Muscle layer of duodenum (tissue), 2 donors: ENCODE measurements around the gene ARHGAP42.

Experiments used
- H3K27ac ChIP-seq: one replicate; pipeline ENCODE4 v1.7.0; 2013; ENCODE audit warnings: mild to moderate bottlenecking, low read length
- H3K27me3 ChIP-seq: one replicate; pipeline ENCODE4 v1.7.0; 2013; ENCODE audit warnings: low read depth, mild to moderate bottlenecking, control low read depth, low read length
- H3K36me3 ChIP-seq, 2 donors: one replicate each; pipeline ENCODE4 v1.7.0; 2013; ENCODE audit warnings: low read length in 2 of 2, control low read depth in 1 of 2, mild to moderate bottlenecking in 1 of 2; ENCODE audit not compliant: insufficient read depth in 2 of 2, control insufficient read depth in 1 of 2
- H3K4me1 ChIP-seq, 2 donors: one replicate each; pipeline ENCODE4 v1.7.0; 2013; ENCODE audit warnings: low read length in 2 of 2, mild to moderate bottlenecking in 2 of 2, control low read depth in 1 of 2, moderate library complexity in 1 of 2; ENCODE audit not compliant: insufficient read depth in 2 of 2, control insufficient read depth in 1 of 2
- H3K4me3 ChIP-seq, 2 donors: one replicate each; pipeline ENCODE4 v1.7.0; 2013; ENCODE audit warnings: low read length in 2 of 2, low read depth in 1 of 2, mild to moderate bottlenecking in 1 of 2
- H3K9me3 ChIP-seq, 2 donors: one replicate each; pipeline ENCODE4 v1.7.0; 2013; ENCODE audit warnings: low read length in 2 of 2, control low read depth in 1 of 2, mild to moderate bottlenecking in 1 of 2; ENCODE audit not compliant: control insufficient read depth in 1 of 2
- donor health status: healthy.

ARHGAP42 gene

GRCh38 chr11:100727410-100727809 lies 40.3 kb downstream of the ARHGAP42 start:
- Histone ChIP-seq H3K27me3 (no peaks in the 10 kb centered on the region), H3K4me1 (no peaks in the 10 kb centered on the region), H3K27ac (no peak overlapping the region), H3K36me3 (no peaks in the 10 kb centered on the region), H3K4me3 (no peak overlapping the region), H3K9me3 (no peaks in the 10 kb centered on the region)

GRCh38 chr11:100730266-100730665 lies 43.2 kb downstream of the ARHGAP42 start:
- Histone ChIP-seq H3K36me3 (no peaks in the 10 kb centered on the region), H3K27me3 (no peaks in the 10 kb centered on the region), H3K4me1 (no peaks in the 10 kb centered on the region), H3K27ac (no peak overlapping the region), H3K4me3 (no peak overlapping the region), H3K9me3 (no peaks in the 10 kb centered on the region)

- Histone ChIP-seq H3K4me1 (no peaks in the 10 kb centered on the region), H3K9me3 (no peaks in the 10 kb centered on the region), H3K4me3 (no peak overlapping the region), H3K27ac (no peak overlapping the region), H3K27me3 (no peaks in the 10 kb centered on the region), H3K36me3 (no peaks in the 10 kb centered on the region)
These were observed 44.4 kb downstream of the ARHGAP42 start for GRCh38 chr11:100731471-100731870.

- Histone ChIP-seq H3K4me3 (no peak overlapping the region), H3K4me1 (no peaks in the 10 kb centered on the region), H3K9me3 (no peaks in the 10 kb centered on the region), H3K27me3 (no peaks in the 10 kb centered on the region), H3K36me3 (no peaks in the 10 kb centered on the region), H3K27ac (no peak overlapping the region)
These were observed 45.9 kb downstream of the ARHGAP42 start for GRCh38 chr11:100732949-100733348.

- Histone ChIP-seq H3K4me3 (no peak overlapping the region), H3K27me3 (no peaks in the 10 kb centered on the region), H3K4me1 (peaks cover 4 to 5% of the 10 kb centered on the region in 2 donors), H3K9me3 (no peaks in the 10 kb centered on the region), H3K27ac (no peak overlapping the region), H3K36me3 (no peaks in the 10 kb centered on the region)
These were observed 47.8 kb downstream of the ARHGAP42 start for GRCh38 chr11:100734743-100735527.

- Histone ChIP-seq H3K4me3 (no peak overlapping the region), H3K27ac (no peak overlapping the region), H3K27me3 (no peaks in the 10 kb centered on the region), H3K9me3 (no peaks in the 10 kb centered on the region), H3K36me3 (no peaks in the 10 kb centered on the region), H3K4me1 (peaks cover 12 to 14% of the 10 kb centered on the region in 2 donors)
These were observed 49.0 kb downstream of the ARHGAP42 start for GRCh38 chr11:100735949-100736675.

GRCh38 chr11:100738701-100739270 lies 51.7 kb downstream of the ARHGAP42 start:
- H3K4me3 ChIP-seq, result no peak overlapping the region
- peaks cover 12 to 14% of the 10 kb centered on the region in 2 donors for H3K4me1 ChIP-seq
- no peak overlapping the region for H3K27ac ChIP-seq

GRCh38 chr11:100739666-100740065 lies 52.6 kb downstream of the ARHGAP42 start:
- H3K36me3 ChIP-seq, result no peaks in the 10 kb centered on the region
- no peak overlapping the region for H3K27ac ChIP-seq
- H3K4me1 ChIP-seq, result peaks cover 12 to 14% of the 10 kb centered on the region in 2 donors
- no peaks in the 10 kb centered on the region for H3K9me3 ChIP-seq
- no peaks in the 10 kb centered on the region for H3K27me3 ChIP-seq
- no peak overlapping the region for H3K4me3 ChIP-seq

More at GRCh38 chr11:100738701-100739270, 51.7 kb downstream of the ARHGAP42 start:
- H3K9me3 ChIP-seq, result no peaks in the 10 kb centered on the region
- H3K36me3 ChIP-seq, result no peaks in the 10 kb centered on the region
- H3K27me3 ChIP-seq, result no peaks in the 10 kb centered on the region

- Histone ChIP-seq H3K9me3 (no peaks in the 10 kb centered on the region), H3K27me3 (no peaks in the 10 kb centered on the region), H3K27ac (no peak overlapping the region), H3K36me3 (no peaks in the 10 kb centered on the region), H3K4me1 (peaks cover 12 to 14% of the 10 kb centered on the region in 2 donors), H3K4me3 (no peak overlapping the region)
These were observed 53.4 kb downstream of the ARHGAP42 start for GRCh38 chr11:100740440-100740839.

- Histone ChIP-seq H3K4me1 (peaks cover 12 to 14% of the 10 kb centered on the region in 2 donors), H3K27me3 (no peaks in the 10 kb centered on the region), H3K4me3 (no peak overlapping the region), H3K9me3 (no peaks in the 10 kb centered on the region), H3K36me3 (no peaks in the 10 kb centered on the region), H3K27ac (no peak overlapping the region)
These were observed 55.0 kb downstream of the ARHGAP42 start for GRCh38 chr11:100741866-100742625.

- Histone ChIP-seq H3K9me3 (peaks cover 0 to 7% of the 10 kb centered on the region in 2 donors), H3K36me3 (peaks cover 0 to 6% of the 10 kb centered on the region in 2 donors), H3K27ac (no peak overlapping the region), H3K27me3 (no peaks in the 10 kb centered on the region), H3K4me3 (no peak overlapping the region), H3K4me1 (no peaks in the 10 kb centered on the region)
These were observed 59.4 kb downstream of the ARHGAP42 start for GRCh38 chr11:100746448-100746847.
